GM10266 (cell line): ENCODE data around the gene GTF3C5.

ENCODE experiments used
- DNase-seq: peaks from one replicate; pipeline ENCODE4 v3.0.0; 2012; ENCODE audit errors: extremely low spot score
- CTCF ChIP-seq: IDR thresholded peaks from 2 replicates; pipeline ENCODE4 v1.5.1; 2012; ENCODE audit warnings: mild to moderate bottlenecking, low read depth; ENCODE audit not compliant: control insufficient read depth, insufficient read depth; ENCODE audit errors: missing control alignments

Gene GTF3C5

GRCh38 chr9:133050781-133051180 lies 20.0 kb downstream of the GTF3C5 start:
- no peak for DNase-seq
- no peak for TF ChIP-seq CTCF

GRCh38 chr9:133051281-133051900 lies 20.6 kb downstream of the GTF3C5 start:
- no peak for TF ChIP-seq CTCF
- no peak for DNase-seq

GRCh38 chr9:133051966-133052539 lies 21.3 kb downstream of the GTF3C5 start:
- TF ChIP-seq CTCF = no peak
- DNase-seq = no peak

GRCh38 chr9:133054194-133054890 lies 23.5 kb downstream of the GTF3C5 start:
- DNase-seq = no peak
- no peak for TF ChIP-seq CTCF

- no peak for DNase-seq
- no peak for TF ChIP-seq CTCF
Measured at GRCh38 chr9:133054966-133055365, 24.2 kb downstream of the GTF3C5 start.

GRCh38 chr9:133055788-133056420 lies 25.1 kb downstream of the GTF3C5 start:
- no peak for TF ChIP-seq CTCF

More at GRCh38 chr9:133055788-133056420, 25.1 kb downstream of the GTF3C5 start:
- no peak for DNase-seq
